ENCODE measurements around the gene EPB42. TPM values are rescaled to one million over a fixed set of nuclear protein-coding genes. Genes with fewer than 3 reads are reported as not detected.

Gene EPB42
- total RNA-seq, 1 experiment from 2014 or later, result not detected

DNA sequence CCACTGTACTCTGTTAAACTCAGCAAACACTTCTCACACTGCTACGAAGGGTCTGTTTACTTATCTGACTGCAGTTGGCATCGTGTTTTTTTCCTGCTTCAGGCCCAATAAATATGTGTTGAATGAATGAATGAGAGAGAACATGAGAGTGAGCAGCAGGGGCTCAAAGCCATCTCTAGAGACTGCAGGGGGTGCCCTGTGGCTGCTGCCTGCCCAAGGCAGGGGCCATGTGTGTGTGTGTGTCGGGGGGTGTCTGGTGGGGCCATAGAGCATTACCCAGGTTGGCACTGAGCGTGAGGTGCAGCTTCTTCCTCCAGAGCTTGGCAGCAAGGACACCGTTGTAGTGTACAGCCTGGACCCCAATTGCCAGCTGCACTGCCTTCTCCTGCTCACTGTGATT lies 14.8 kb downstream of the EPB42 start (continued):
- TF ChIP-seq, protein P1, sequence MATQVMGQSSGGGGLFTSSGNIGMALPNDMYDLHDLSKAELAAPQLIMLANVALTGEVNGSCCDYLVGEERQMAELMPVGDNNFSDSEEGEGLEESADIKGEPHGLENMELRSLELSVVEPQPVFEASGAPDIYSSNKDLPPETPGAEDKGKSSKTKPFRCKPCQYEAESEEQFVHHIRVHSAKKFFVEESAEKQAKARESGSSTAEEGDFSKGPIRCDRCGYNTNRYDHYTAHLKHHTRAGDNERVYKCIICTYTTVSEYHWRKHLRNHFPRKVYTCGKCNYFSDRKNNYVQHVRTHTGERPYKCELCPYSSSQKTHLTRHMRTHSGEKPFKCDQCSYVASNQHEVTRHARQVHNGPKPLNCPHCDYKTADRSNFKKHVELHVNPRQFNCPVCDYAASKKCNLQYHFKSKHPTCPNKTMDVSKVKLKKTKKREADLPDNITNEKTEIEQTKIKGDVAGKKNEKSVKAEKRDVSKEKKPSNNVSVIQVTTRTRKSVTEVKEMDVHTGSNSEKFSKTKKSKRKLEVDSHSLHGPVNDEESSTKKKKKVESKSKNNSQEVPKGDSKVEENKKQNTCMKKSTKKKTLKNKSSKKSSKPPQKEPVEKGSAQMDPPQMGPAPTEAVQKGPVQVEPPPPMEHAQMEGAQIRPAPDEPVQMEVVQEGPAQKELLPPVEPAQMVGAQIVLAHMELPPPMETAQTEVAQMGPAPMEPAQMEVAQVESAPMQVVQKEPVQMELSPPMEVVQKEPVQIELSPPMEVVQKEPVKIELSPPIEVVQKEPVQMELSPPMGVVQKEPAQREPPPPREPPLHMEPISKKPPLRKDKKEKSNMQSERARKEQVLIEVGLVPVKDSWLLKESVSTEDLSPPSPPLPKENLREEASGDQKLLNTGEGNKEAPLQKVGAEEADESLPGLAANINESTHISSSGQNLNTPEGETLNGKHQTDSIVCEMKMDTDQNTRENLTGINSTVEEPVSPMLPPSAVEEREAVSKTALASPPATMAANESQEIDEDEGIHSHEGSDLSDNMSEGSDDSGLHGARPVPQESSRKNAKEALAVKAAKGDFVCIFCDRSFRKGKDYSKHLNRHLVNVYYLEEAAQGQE (IDR thresholded peaks at IDR 0.05; ENCODE audit: low read depth), result no peak
- TF ChIP-seq ZNF274 (IDR thresholded peaks at IDR 0.05; ENCODE audit: low read depth, low read length), result no peak

DNA sequence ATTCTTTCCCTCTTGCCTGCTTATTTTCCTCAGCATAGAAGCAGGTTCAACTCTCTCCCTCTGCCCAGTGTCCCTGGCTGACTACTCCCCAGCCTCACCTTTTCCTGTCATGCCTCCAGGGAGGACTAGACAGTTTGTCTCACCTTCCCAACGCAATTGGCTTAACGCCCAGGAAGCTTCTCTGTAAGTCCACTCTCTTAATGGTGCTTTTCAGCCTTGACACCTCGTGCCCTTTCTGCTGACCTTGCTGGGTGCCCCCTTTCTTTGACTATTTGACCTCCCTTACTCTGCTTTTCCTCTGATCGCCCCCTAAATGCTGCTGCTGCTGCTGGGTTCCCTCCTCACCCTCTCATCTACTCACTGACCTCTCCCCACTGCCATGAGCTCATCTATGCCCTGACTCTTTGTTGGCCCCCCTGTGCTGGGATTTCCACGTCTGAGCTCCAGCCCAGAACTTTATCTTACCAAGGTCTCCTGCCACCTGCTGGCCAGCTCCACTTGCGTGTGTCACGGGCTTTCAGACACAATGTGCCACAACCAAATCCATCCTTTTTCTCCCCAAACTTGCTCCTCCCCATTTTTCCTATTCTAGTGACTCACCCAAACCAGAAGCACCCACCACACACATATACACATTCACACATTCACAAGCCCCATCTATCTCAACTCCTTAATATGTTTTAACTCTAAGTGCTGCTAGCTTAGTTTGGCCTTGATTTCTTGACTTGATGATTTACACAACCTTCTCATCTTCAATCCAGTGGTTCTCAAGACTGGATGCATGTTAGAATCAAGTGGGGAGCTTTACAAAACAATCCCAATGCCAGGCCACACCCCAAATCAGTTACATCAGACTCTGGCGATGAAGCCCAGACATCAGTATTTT lies 16.6 kb downstream of the EPB42 start:
- H3K4me1 ChIP-seq (ENCODE audit: control insufficient read depth in 1 of 2, insufficient read depth in 2 of 2, low read length in 2 of 2), result peaks cover 0 to 4% of the 10 kb centered on the region in 2 experiments; a peak in 1 of 4 replicates
- H3K4me3 ChIP-seq (replicated peaks in 1 of 2; ENCODE audit: low read depth in 1 of 2, low read length in 2 of 2), result no peak overlapping the region
- peak; percentile 60 for TF ChIP-seq RAD21 (IDR thresholded peaks at IDR 0.05; ENCODE audit: low read depth)
- TF ChIP-seq, protein P2, sequence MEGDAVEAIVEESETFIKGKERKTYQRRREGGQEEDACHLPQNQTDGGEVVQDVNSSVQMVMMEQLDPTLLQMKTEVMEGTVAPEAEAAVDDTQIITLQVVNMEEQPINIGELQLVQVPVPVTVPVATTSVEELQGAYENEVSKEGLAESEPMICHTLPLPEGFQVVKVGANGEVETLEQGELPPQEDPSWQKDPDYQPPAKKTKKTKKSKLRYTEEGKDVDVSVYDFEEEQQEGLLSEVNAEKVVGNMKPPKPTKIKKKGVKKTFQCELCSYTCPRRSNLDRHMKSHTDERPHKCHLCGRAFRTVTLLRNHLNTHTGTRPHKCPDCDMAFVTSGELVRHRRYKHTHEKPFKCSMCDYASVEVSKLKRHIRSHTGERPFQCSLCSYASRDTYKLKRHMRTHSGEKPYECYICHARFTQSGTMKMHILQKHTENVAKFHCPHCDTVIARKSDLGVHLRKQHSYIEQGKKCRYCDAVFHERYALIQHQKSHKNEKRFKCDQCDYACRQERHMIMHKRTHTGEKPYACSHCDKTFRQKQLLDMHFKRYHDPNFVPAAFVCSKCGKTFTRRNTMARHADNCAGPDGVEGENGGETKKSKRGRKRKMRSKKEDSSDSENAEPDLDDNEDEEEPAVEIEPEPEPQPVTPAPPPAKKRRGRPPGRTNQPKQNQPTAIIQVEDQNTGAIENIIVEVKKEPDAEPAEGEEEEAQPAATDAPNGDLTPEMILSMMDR (IDR thresholded peaks at IDR 0.05 in 2 of 3, conservative IDR thresholded peaks at IDR 0.05 in 1 of 3; ENCODE audit: borderline replicate concordance in 1 of 3, insufficient read depth in 1 of 3, low read depth in 2 of 3, low read length in 2 of 3), result peak; percentile 60 to 83 (median 82); a peak in 5 of 6 replicates
- TF ChIP-seq ZFX (IDR thresholded peaks at IDR 0.05), result no peak
- TF ChIP-seq YY1 (IDR thresholded peaks at IDR 0.05; ENCODE audit: extremely low read depth, insufficient replicate concordance, low read depth, low read length), result no peak
- TF ChIP-seq, protein P3, sequence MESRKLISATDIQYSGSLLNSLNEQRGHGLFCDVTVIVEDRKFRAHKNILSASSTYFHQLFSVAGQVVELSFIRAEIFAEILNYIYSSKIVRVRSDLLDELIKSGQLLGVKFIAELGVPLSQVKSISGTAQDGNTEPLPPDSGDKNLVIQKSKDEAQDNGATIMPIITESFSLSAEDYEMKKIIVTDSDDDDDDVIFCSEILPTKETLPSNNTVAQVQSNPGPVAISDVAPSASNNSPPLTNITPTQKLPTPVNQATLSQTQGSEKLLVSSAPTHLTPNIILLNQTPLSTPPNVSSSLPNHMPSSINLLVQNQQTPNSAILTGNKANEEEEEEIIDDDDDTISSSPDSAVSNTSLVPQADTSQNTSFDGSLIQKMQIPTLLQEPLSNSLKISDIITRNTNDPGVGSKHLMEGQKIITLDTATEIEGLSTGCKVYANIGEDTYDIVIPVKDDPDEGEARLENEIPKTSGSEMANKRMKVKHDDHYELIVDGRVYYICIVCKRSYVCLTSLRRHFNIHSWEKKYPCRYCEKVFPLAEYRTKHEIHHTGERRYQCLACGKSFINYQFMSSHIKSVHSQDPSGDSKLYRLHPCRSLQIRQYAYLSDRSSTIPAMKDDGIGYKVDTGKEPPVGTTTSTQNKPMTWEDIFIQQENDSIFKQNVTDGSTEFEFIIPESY (IDR thresholded peaks at IDR 0.05; ENCODE audit: extremely low read depth, insufficient replicate concordance, low read length), result no peak
- no peak overlapping the region for H3K9ac ChIP-seq (ENCODE audit: low read length)
- H3K4me2 ChIP-seq (ENCODE audit: low read length), result no peak overlapping the region
- H3K79me2 ChIP-seq (ENCODE audit: insufficient read depth, low read length), result no peaks in the 10 kb centered on the region
- no peaks in the 10 kb centered on the region for H3K9me3 ChIP-seq (ENCODE audit: control insufficient read depth in 1 of 2, insufficient read depth in 1 of 2, low read depth in 1 of 2, low read length in 2 of 2)
- H3K36me3 ChIP-seq (ENCODE audit: control insufficient read depth in 1 of 2, insufficient read depth in 2 of 2, low read length in 2 of 2), result no peaks in the 10 kb centered on the region
- DNase-seq (ENCODE audit: low read depth, low spot score) (peak; percentile 36), ATAC-seq (peak; percentile 87)
- H3K27me3 ChIP-seq (ENCODE audit: insufficient read depth, low read length), result no peaks in the 10 kb centered on the region
- BruUV-seq (replicated peaks), result no TSS peak
- H3K9me2 ChIP-seq (ENCODE audit: insufficient read depth), result no peaks in the 10 kb centered on the region
- intact Hi-C loops (cut with micrococcal nuclease), result loop anchor here (1.0 kb wide), 3 partner anchors 17 to 500 kb away; no protein-coding TSS in a partner anchor
- no peak overlapping the region for H2AFZ ChIP-seq (ENCODE audit: low read depth, low read length, poor library complexity, severe bottlenecking)
- CTCF ChIA-PET, result interaction anchor here (0.7 to 2.8 kb wide), 18 partner anchors 9 to 500 kb away, joined by 3 to 31 read pairs (median 8); partner anchors contain the start of genes CCNDBP1 and CDAN1
- POLR2A ChIA-PET, result interaction anchor here (0.5 kb wide), 1 partner anchor 185 kb away, joined by 3 read pairs; no protein-coding TSS in a partner anchor
- no peak overlapping the region for H3K27ac ChIP-seq (ENCODE audit: low read depth, low read length)
- H4K20me1 ChIP-seq (ENCODE audit: insufficient read depth), result no peaks in the 10 kb centered on the region
- RAD21 ChIA-PET (ENCODE audit: low non-redundant PET in 1 of 2, low total read pairs in 2 of 2, uncharacterized antibody in 2 of 2, unreplicated experiment in 2 of 2), result interaction anchor here in 1 of 2 experiments (0.6 kb wide), 1 partner anchor 448 kb away, joined by 3 read pairs; no protein-coding TSS in a partner anchor

Data from HCT116 (cell line).